Measurements from ENCODE around the gene CEP162.
A peak's percentile ranks its signal among the peaks of the same experiment; 100 is the strongest.
"Not testable (repeated sequence)": the region's sequence is repeated elsewhere in the genome, so short reads cannot be mapped to it uniquely, and the experiment has no call there.

CEP162 gene

DNA sequence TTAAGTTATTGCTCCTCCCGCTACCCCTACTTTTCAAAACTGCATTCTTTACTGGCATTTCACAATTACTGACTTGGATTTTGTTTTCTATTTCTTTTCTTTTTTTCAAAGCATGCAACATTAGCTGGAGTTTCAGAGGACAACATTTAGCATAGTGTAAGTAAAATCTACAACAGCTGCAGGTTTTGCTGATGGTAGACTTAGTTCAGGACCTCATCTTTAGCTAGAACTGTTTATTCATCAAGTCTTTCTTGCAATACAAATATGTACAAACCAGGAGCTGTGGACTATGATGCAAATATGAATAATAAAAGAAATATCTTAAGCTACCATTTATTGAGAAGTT lies 728 bp upstream of the CEP162 start:
- DNase-seq, result no peak

DNA sequence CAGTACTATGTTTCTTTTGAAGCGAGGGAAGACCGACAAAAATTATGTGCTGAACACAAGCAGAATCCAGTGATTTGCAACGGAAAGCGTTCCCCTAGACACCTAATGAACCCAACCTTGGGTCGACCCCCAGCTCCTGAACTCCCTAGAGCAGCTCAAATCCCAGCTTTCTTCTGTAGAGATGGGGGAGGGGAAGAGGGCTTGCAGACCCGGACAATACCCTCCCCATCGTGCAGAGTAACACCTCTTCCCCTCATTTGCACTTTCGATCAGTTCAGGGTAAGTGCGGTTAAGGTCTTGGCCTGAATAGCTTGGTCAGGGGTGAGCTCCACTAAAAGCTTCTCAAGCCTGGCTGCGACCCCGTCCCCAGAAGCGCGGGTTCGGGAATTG lies 404 bp downstream of the CEP162 start:
- DNase-seq, result no peak

DNA sequence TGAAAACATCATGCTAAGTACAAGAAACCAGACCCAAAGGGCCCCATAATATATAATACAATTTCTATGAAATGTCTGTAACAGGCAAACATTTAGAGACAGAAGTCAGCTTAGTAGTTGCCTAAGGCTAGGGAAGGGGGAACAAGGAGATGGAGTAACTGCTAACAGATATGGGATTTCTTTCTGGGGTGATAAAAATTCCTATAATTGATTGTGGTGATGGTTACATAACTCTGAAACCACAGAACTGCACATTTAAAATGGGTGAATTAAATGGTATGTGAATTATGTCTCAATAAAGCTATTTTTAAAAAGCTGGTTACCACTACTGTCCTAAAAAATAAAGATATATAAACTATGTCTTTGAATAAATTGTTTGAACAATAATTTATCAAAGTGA lies 3.2 kb downstream of the CEP162 start:
- no peak for DNase-seq

DNA sequence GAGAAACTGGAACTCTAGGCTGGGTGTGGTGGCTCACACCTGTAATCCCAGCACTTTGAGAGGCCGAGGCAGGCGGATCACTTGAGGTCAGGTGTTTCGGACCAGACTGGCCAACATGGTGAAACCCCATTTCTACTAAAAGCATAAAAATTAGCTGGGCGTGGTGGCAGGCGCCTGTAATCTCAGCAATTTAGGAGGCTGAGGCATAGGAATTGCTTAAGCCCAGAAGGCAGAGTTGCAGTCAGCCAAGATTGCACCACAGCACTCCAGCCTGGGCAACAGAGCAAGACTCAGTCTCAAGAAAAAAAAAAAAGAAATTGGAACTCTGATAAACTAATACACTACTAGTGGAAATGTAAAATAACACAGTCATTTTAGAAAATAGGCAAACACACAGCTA lies 3.8 kb downstream of the CEP162 start:
- not testable (repeated sequence) for DNase-seq

DNA sequence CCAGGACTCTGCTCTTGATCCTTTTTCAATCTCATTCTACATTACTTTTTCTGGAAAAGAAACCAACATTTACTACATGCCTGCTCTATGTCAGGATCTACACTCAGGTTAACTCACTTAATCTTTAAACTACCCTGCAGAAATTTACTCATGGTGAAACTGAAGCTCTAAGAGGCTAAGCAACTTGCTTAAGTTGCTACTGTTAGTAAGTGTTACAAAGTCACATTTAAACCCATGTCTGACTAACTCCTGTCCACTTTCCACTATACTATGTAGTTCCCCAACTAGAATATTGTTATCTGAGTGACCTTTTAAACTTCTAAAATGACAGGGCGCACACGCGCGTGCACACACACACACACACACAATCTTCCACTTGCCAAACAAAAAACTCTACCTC lies 5.0 kb downstream of the CEP162 start:
- DNase-seq, result no peak

DNA sequence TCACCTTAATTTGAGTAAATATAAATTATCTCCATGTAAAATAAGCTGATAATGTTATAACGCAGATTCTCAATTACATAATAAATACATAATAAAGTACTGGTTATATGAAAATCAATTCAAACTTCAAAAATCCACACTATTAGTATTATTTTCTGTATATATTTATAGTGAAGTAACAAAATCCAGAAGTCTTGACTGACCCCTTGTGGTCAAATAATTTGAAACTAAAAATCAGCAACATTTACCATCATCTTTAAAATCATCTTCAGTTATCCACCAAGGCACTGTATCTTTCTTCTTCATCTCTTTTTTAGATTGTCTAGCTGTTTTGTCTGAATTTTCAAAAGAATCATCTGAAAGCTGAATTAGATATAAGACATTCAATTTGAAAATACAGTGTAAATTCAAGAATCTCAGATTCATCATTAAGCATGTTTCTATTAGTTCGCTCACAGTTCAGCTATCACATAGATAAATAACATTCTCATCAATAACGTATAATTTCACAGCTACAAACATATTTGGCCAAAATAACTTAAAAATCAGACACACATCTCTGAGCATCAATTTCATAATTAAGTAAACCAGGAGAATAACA lies 6.5 kb downstream of the CEP162 start:
- DNase-seq, result peak; percentile 2

DNA sequence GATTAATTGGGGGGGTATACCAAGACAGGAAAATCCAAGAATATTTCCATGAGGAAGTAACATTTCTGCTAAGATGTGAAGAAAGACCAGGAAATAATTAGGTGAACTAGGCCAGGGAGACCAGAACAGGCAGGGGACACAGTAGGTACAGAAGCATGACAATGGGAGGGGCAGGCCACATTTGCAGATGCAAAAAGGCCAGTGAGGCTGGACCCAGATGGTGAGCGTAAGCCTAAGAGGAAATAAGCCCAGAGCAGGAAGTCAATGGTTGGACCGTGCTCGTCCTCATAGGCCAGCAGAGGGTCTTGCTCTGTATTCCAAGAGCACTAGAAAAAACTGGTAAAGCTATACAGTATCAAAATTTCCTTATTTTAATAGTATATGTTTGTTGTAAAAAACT lies 9.4 kb downstream of the CEP162 start:
- DNase-seq, result no peak

DNA sequence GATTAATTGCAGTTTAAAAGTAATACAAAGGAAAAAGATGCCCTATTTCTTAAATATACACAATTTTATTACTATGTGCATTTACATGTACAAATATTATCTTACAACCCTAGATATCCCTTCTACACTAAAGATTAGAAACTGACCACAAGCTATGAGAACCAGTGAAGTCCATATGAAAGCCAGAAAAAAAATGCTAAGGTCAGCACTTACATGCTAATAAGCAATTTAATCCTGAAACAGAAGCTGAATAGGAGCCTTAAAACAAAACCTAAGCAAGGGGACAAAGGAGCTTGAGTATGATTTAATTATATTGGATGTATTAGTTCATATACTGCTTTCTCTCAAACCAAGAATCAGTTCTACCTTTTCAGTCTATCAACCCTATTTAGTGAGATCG lies 14.2 kb downstream of the CEP162 start:
- no peak for DNase-seq

DNA sequence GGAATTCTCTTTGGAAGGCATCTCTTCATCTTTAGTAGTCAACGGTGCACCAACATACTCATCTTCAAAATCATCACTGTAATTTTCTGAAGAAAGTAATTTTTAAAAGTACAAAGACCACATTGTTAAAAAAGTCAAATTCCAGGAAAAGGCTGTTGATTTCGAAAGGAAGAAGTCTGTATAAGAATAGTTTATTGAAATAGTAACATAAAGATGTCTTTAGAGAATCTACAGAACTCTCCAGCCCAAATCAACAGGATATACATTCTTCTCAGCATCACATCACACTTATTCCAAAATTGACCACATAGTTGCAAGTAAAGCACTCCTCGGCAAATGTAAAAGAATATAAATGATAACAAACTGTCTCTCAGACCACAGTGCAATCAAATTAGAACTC lies 23.4 kb downstream of the CEP162 start:
- no peak for DNase-seq

DNA sequence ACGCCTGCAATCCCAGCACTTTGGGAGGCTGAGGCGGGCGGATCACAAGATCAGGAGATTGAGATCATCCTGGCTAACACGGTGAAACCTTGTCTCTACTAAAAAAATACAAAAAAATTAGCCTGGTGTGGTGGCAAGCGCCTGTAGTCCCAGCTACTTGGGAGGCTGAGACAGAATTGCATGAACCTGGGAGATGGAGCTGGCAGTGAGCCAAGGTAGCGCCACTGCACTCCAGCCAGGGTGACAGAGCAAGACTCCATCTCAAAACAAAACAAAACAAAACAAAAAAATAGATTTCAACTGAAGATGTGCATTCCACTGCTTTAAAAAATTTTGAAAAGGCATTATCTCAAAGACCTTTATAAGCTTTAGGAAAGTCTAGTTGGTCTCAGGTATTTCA lies 27.5 kb downstream of the CEP162 start:
- not testable (repeated sequence) for DNase-seq

DNA sequence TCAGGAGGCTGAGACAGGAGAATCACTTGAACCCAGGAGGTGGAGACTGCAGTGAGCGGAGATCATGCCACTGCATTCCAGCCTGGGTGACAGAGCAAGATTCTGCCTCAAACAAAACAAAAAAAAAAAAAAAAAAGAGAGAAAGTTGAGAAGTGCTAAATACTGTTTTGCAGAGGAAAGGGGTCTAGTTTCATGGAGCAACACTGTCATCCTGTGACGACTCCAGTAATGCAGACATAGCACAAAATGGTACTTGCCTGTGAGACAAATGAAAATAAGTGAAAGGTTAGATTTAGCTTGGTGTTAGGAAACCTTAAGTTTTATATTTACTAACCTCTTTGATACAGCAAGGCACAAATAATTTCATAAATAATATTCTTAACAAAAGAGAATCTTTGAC lies 29.7 kb downstream of the CEP162 start:
- DNase-seq, result no peak

DNA sequence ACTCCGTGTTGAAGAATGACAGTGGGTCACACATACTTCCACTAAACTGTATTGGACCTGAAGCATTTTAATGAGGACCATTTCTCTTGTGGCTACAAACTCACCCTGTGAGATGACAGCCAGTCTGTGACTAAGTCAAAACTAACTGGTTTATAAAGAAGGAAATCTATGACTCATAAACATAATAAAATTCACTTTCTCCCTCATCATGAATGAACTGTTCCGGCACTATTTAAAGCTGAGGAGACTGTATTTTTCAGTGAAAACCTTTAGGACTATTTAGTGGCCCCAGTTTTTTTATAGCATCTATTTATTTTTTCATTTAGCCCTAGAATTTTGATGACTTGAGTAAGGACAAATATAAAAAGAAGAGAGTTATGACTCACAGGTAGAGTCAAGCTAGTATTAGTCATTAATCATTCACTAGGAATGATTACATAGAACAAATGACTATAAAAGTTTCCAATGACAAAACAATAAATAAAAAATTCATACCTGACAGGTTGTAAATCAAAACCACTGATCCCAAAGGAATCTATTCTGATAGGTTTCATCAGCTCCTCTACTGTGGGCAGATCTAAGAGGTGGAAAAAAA lies 34.2 kb downstream of the CEP162 start:
- DNase-seq, result no peak

DNA sequence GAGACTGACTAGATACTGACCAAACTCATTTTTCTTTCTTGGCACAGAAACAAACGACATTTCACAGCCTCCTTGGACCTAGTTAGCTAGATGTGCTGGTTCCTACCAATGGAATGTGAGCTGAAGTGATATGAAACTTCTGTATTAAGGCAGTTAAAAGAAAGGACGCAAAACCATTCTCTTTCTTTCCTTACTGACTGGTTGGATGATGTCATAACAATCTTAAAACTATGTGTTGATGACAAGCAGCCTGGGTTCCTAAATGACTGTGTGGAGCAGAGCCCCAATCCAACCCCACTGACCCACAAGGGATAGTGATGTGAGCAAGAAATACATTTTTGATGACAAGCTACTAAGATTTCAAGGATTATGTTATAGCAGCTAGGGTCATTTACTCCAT lies 35.6 kb downstream of the CEP162 start:
- no peak for DNase-seq

DNA sequence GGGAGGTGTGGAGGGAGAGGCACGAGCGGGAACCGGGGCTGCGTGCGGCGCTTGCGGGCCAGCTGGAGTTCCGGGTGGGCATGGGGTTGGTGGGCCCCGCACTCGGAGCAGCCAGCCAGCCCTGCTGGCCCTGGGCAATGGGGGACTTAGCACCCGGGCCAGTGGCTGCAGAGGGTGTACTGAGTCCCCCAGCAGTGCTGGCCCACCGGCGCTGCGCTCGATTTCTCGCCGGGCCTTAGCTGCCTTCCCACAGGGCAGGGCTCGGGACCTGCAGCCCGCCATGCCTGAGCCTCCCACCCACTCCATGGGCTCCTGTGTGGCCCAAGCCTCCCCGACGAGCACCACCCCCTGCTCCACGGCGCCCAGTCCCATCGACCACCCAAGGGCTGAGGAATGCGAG lies 38.1 kb downstream of the CEP162 start:
- not testable (repeated sequence) for DNase-seq

DNA sequence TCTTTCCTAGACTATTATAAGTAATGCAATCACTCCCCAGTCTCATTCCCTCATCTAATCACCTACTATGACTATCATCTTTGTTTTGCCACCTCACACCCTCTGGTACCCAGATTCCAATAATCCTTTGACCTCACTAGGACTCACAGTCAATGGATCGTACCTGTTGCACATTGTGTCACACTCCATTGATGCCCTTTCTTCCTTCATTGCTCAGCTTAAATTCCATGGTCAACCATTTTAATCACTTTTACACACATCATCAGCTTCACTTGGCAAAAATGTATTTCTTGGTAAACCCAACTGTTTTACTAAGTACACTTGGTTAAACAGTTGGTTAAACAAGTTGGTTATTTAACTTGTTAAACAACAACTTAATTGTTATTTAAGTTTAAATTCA lies 44.0 kb downstream of the CEP162 start:
- no peak for DNase-seq

DNA sequence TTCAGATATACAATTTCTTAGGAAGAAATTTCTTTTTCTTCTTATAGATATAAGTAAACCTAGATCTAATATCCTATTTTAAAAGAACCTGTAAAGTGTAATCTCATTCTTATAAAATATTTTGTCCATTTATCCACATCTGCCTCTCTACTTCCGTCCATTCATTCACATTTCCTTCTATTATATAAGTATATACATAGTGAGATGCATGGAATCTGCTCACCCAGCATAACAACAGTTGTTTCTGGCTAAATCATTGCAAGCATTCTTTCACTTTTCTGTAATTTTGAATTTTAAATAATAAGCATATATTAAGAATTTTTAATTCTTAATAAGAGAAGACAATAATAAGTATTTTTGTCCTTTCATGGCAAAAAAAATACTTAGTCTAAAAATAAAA lies 45.4 kb downstream of the CEP162 start:
- no peak for DNase-seq

DNA sequence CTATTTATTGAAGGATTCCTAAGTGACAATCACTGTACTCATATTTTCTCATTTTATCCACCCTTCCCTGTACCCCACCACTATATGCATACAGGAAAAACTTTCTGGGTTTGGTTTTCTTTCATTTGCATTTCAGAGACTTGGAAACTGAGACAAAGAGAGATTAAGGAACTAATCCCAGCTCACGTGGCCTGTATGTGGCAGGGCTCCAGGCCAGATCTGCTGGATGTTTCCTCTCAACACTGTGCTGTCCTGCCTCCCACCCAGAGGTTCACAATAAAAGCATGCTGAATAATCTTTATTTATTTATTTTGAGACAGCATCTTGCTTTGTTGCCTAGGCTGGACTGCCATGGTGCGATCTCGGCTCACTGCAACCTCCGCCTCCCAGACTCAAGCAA lies 50.2 kb downstream of the CEP162 start:
- DNase-seq, result no peak

DNA sequence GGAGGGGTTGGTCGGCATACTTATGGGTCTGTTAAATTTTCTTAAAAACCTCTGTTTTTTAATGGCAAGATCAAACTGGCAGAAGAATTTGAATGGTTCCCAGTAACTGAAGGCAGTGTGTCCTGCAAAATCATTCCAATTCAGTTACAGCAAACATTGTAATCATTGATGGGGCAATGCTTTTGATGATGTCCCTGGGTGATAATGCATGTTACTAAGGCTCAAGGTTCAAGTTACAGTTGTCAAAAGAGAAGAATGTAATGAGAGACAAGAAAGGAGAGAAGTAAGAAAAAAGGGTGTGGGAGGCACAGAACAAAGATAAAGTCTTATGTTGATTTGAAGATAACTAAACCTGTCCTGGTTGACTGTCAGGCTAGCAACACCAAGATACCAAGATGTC lies 54.9 kb downstream of the CEP162 start:
- DNase-seq, result no peak

DNA sequence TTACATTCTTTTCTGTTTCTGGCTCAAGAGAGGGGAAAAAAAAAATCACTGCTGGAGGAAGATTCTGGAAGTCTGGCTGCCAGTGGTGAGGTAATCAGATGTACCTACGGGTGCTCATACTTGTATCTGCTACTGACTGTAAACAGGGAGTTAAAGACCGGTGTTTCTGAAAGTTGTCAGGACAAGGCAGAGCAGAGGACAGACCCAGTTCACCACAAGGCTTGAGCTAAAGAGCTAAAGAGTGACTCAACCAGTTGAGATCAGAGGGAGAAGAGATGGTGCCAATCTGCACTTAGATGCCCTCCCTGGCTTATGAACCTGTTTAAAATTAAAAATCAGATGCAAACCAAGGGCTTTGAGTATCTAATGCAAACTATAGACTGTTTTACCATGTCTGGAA lies 55.4 kb downstream of the CEP162 start:
- DNase-seq, result no peak

DNA sequence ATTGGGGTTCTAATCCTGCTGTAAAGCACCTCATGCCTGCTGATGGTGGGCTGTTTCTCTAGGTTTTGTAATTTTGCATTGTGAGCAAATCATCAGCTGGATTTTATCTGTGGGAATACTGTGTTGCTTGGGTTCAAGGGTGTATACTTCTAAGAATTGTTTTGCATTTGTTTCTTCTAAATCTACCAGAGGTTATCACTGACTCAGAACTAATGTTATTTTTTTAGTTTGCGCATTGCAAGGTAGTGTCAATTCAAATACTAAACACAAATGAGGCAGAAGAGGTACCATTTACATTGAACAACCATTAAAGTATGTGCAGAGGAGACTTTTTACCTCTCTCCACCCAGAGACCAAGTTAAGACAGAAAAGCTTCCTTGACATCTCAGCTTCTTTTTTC lies 60.0 kb downstream of the CEP162 start:
- no peak for DNase-seq

DNA sequence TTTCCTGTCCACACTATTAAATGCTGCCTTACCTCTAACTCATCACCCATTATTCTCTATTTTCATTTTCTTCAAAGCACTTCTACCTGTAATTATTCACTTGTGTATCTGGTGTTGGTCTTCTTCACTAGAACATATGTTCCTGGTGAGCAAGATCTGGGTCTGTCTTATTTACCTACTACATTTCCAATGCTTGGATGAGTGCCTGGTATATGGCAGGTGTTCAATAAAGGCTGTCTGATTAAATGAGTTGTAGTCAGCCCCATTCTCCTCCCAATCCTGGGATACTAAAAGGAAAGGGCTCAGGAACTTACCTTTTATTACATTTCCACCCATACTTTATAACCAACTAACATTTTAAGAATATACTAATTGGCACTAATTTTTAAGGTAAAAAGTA lies 61.0 kb downstream of the CEP162 start:
- DNase-seq, result peak; percentile 84

DNA sequence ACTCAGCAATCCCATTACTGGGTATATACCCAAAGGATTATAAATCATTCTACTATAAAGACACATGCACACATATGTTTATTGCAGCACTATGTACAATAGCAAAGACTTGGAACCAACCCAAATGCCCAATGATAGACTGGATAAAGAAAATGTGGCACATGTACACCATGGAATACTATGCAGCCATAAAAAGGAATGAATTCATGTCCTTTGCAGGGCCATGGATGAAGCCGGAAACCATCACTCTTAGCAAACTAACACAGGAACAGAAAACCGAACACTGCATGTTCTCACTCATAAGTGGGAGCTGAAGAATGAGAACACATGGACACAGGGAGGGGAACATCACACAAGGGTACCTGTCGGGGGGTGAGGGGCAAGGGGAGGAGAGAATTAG lies 63.1 kb downstream of the CEP162 start:
- not testable (repeated sequence) for DNase-seq

DNA sequence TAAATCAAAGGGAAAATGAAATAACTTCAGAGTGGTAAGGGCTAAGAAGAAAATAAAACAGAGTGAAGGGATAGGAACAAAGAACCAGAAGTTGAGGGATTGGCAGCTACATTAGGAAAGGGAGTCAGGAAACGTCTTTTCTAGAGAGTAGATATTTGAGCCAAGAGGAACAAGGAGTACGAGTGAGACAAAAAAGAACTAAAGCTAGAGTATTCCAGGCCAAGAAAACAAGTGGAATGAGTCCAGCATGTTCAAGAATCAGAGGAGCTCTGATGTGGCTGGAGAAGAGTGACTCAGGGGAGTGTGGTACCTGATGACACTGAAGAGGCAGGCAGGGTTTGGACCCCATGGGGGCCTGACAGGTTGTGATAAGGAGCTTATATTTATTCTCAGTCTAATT lies 66.3 kb downstream of the CEP162 start:
- DNase-seq, result no peak

DNA sequence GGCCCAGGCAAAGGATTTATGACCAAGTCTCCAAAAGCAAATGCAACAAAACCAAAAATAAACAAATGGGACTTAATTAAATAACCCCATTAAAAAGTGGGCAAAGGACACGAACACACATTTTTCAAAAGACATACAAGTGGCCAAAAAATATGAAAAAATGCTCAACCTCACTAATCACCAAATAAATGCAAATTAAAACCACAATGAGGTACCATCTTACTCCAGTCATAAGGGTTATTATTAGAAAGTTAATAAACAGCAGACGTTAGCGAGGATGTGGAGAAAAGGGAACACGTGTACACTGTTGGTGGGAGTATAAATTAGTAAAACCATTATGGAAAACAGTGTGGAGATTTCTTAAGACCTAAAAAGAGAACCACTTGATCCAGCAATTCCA lies 71.1 kb downstream of the CEP162 start:
- DNase-seq, result no peak

DNA sequence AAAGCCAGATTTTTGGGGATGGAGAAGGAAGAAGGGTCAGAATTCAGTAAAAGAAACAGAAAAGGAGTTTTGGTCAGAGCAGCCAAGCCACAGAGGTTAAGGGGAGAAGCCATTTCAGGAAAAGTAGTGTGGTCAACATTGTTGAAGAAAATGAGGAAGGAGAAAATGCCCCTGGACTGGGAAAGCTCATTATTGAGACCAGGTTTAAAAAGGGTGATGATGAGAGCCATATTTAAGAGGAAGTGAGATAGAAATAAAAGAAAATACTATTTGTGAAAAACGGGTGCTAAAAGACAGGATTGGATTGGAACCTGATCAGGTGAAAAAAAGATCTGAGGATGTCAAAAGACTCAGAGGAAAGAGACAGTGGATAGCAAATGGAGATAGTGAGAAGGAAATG lies 75.8 kb downstream of the CEP162 start:
- no peak for DNase-seq

DNA sequence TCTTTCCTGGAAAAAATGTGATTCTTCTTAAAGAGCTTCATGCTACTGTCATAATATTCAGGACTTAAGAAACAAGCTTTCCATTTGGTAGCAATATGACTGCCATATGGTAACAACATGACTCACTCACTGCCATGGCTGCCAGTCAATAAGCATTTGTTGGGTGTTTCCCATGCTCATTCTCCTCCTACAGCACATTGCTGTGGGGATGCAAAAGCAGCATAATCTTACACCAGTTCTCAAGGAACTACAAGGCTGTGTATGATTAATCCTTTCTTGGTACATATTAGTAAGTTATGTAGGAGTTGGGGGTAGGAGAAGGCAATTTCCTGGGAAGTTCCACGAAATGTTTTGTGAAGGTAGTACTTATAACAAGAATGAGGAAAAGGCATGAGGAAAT lies 76.7 kb downstream of the CEP162 start:
- no peak for DNase-seq

Measured in NCI-H1092 treated with DMSO at 0.1 percent for 48 hours (cell line).